ENCODE results near the gene PIP5KL1. TPM values are rescaled to one million over a fixed set of nuclear protein-coding genes. Genes with fewer than 3 reads are reported as not detected.

Gene PIP5KL1
- total and polyA plus RNA-seq, 2 donors (not counting 3 experiments of a cell fraction or from before 2014, with no cell fraction given) = 1.5 to 2.9 TPM

- no peaks in the 10 kb centered on the region for H3K9me1 ChIP-seq (replicated peaks; ENCODE audit: control insufficient read depth, extremely low read depth, insufficient read depth, low read length)
- no TSS peak for BruUV-seq (replicated peaks)
- ChIA-PET CTCF (interaction anchor here (0.7 to 1.1 kb wide), 4 partner anchors 16 to 75 kb away, joined by 3 to 5 read pairs (median 3); no protein-coding TSS in a partner anchor), POLR2A (no interaction called here)
- intact Hi-C loops (cut with micrococcal nuclease) (no loop called here), dilution Hi-C loops (cut with MboI; ENCODE audit: extremely low pct_ligation_motif_present, low sequenced_read_pairs) (no loop called here)
- no peaks in the 10 kb centered on the region for H3K79me2 ChIP-seq (ENCODE audit: control insufficient read depth, insufficient read depth, low read length)
- FAIRE-seq (no peak), DNase-seq (ENCODE audit: low read depth, low spot score) (no peak)
- no peaks in the 10 kb centered on the region for H3K4me1 ChIP-seq (ENCODE audit: control insufficient read depth, extremely low read depth, insufficient read depth, low read length)
- no peaks in the 10 kb centered on the region for H3K9me3 ChIP-seq (replicated peaks; ENCODE audit: control insufficient read depth, insufficient read depth, low read length)
- no peak overlapping the region for H3K9ac ChIP-seq (replicated peaks; ENCODE audit: extremely low read depth, insufficient read depth, low read length)
- no peak overlapping the region for H3K4me2 ChIP-seq (ENCODE audit: insufficient read depth, low read length)
- no peak overlapping the region for H3K4me3 ChIP-seq (replicated peaks in 1 of 3; ENCODE audit: insufficient read depth in 1 of 3, low read depth in 1 of 3, low read length in 3 of 3)
- H3K36me3 ChIP-seq (ENCODE audit: control insufficient read depth in 2 of 2, extremely low read depth in 1 of 2, insufficient read depth in 2 of 2, low read length in 2 of 2) = no peaks in the 10 kb centered on the region
- no peak overlapping the region for H2AFZ ChIP-seq (ENCODE audit: low read depth, low read length)
- no peak overlapping the region for H3K27ac ChIP-seq (ENCODE audit: insufficient read depth, low read depth, low read length)
- H3K27me3 ChIP-seq (ENCODE audit: control insufficient read depth in 2 of 2, insufficient read depth in 2 of 2, low read length in 2 of 2) = no peaks in the 10 kb centered on the region
- no peak for TF ChIP-seq GATA2 (IDR thresholded peaks at IDR 0.05; ENCODE audit: insufficient read depth, insufficient read length, low read depth, low read length)
- no peak for TF ChIP-seq CTCF (IDR thresholded peaks at IDR 0.05; ENCODE audit: extremely low read depth in 1 of 2, insufficient read depth in 1 of 2, low read depth in 1 of 2, low read length in 2 of 2)
- no peak for TF ChIP-seq POLR2A (IDR thresholded peaks at IDR 0.05; ENCODE audit: low read depth, low read length)
- no peak for TF ChIP-seq EZH2 (IDR thresholded peaks at IDR 0.05; ENCODE audit: borderline replicate concordance, low read depth, low read length, severe bottlenecking)
- TF ChIP-seq, protein P1, sequence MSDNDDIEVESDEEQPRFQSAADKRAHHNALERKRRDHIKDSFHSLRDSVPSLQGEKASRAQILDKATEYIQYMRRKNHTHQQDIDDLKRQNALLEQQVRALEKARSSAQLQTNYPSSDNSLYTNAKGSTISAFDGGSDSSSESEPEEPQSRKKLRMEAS (IDR thresholded peaks at IDR 0.05; ENCODE audit: insufficient read depth, insufficient read length) = no peak
- no peak for TF ChIP-seq MYC (IDR thresholded peaks at IDR 0.05; ENCODE audit: low read depth, low read length)
- TF ChIP-seq JUN (IDR thresholded peaks at IDR 0.05; ENCODE audit: borderline replicate concordance, insufficient read depth, insufficient read length, low read depth) = no peak
- TF ChIP-seq POLR2AphosphoS5 (IDR thresholded peaks at IDR 0.05; ENCODE audit: insufficient read depth, low read depth, low read length) = no peak
- TF ChIP-seq FOS (IDR thresholded peaks at IDR 0.05; ENCODE audit: borderline replicate concordance, insufficient read depth, low read length) = no peak
- no peaks in the 10 kb centered on the region for H4K20me1 ChIP-seq (replicated peaks; ENCODE audit: control insufficient read depth, extremely low read depth, insufficient read depth, low read length)
These were observed 29.3 kb upstream of the PIP5KL1 start for GRCh38 chr9:127959841-127960409.

Measured in endothelial cell of umbilical vein (primary cell).